Testis (tissue), 3 donors: ENCODE results near the gene MAPK1. TPM values are rescaled to one million over a fixed set of nuclear protein-coding genes. Genes with fewer than 3 reads are reported as not detected.

ENCODE experiments used
- DNase-seq: peaks from one replicate; pipeline ENCODE4 v3.0.0-alpha.2; 2019
- H3K27ac ChIP-seq, 2 donors: fragments of 200-600 bp; sonication (generic); one replicate each; pipeline ENCODE4 v1.5.1; 2019
- H3K27me3 ChIP-seq: fragments of 200-600 bp; sonication (generic); one replicate; pipeline ENCODE4 v1.5.1; 2019
- H3K36me3 ChIP-seq: fragments of 200-600 bp; sonication (generic); one replicate; pipeline ENCODE4 v1.5.1; 2017; ENCODE audit warnings: low read depth; ENCODE audit errors: missing control alignments
- H3K4me1 ChIP-seq: fragments of 200-600 bp; sonication (generic); one replicate; pipeline ENCODE4 v1.5.1; 2019
- H3K4me3 ChIP-seq, 2 donors: fragments of 200-600 bp; sonication (generic); one replicate each; pipeline ENCODE4 v1.5.1; 2017 to 2019
- H3K9me3 ChIP-seq: fragments of 200-600 bp; sonication (generic); one replicate; pipeline ENCODE4 v1.5.1; 2017
- CTCF ChIP-seq, 3 experiments: fragments of 450-650 bp in 2 of 3; fragments of 200-600 bp in 1 of 3; sonication (generic) in 1 of 3; IDR thresholded peaks; one replicate each; pipeline ENCODE4 v1.5.1; 2016 to 2019; ENCODE audit warnings: antibody characterized with exemption in 3 of 3, mild to moderate bottlenecking in 2 of 3, moderate library complexity in 1 of 3
- POLR2A ChIP-seq: fragments of 450-650 bp; IDR thresholded peaks from one replicate; pipeline ENCODE4 v1.6.1; 2017; ENCODE audit warnings: antibody characterized with exemption, mild to moderate bottlenecking, moderate library complexity
- WGBS, 2 donors: methylation state at CpG; one replicate each; pipeline ENCODE4 v1.1.5; 2018; 5-methylcytosine and 5-hydroxymethylcytosine counted together
- intact Hi-C: fragments of 100-400 bp; cut with DNase I; formaldehyde crosslinking; loops from one replicate; pipeline ENCODE4 v1.15.1; 2023; ENCODE audit warnings: low total_unique reads
- polyA plus RNA-seq: library from polyadenylated mRNA; stranded (reverse); fragments of 350-450 nt; fragmentation: Illumina TruSeq; extraction: RNeasy Lipid Tissue Mini Kit (QIAGEN cat#74804); gene quantifications from one replicate; pipeline ENCODE4 v1.2.3, GENCODE V29; 2014; ENCODE audit warnings: low read depth, low replicate concordance; ENCODE audit not compliant: insufficient read depth
- total RNA-seq, 2 donors: library from RNA; depleted of rRNA; stranded (reverse); fragments of >200 nt; gene quantifications; one replicate each; pipeline ENCODE4 v1.2.3, GENCODE V29; 2016

The MAPK1 gene
- total and polyA plus RNA-seq, 3 donors from 2014 or later = 90.2 to 143 (median 121) TPM

GRCh38 chr22:21771631-21771976, 95.8 kb downstream of the MAPK1 start:
- intact Hi-C loops = loop anchor here (10.0 kb wide), 1 partner anchor 163 kb away; no protein-coding TSS in a partner anchor
- WGBS, 2 donors = 91 to 95% methylated on average over 4 of the region's 4 CpGs
- H3K9me3 ChIP-seq = no peaks in the 10 kb centered on the region
- no peaks in the 10 kb centered on the region for H3K27me3 ChIP-seq
- DNase-seq = no peak
- peaks cover 3% of the 10 kb centered on the region for H3K36me3 ChIP-seq
- H3K4me1 ChIP-seq = peaks cover 4% of the 10 kb centered on the region
- no peak for TF ChIP-seq POLR2A
- no peak overlapping the region for H3K27ac ChIP-seq
- H3K4me3 ChIP-seq = no peak overlapping the region

GRCh38 chr22:21768435-21768834, 99.0 kb downstream of the MAPK1 start:
- Histone ChIP-seq H3K4me3 (no peak overlapping the region), H3K9me3 (no peaks in the 10 kb centered on the region), H3K27ac (no peak overlapping the region), H3K4me1 (no peaks in the 10 kb centered on the region), H3K27me3 (no peaks in the 10 kb centered on the region), H3K36me3 (peaks cover 3% of the 10 kb centered on the region)
- 44 to 100% methylated on average over 1 of the region's 1 CpG for WGBS, 2 donors
- no peak for DNase-seq
- no peak for TF ChIP-seq CTCF (IDR thresholded peaks at IDR 0.05)
- no peak for TF ChIP-seq POLR2A
- intact Hi-C loops = no loop called here

- Histone ChIP-seq H3K4me3 (no peak overlapping the region), H3K27ac (no peak overlapping the region), H3K36me3 (no peaks in the 10 kb centered on the region), H3K9me3 (no peaks in the 10 kb centered on the region), H3K4me1 (no peaks in the 10 kb centered on the region), H3K27me3 (no peaks in the 10 kb centered on the region)
- DNase-seq = no peak
- WGBS, 2 donors = 75 to 79% methylated on average over 15 of the region's 15 CpGs
- TF ChIP-seq POLR2A (no peak), CTCF (IDR thresholded peaks at IDR 0.05) (no peak)
- intact Hi-C loops = no loop called here
These were observed 100.6 kb downstream of the MAPK1 start for GRCh38 chr22:21766691-21767462.

- TF ChIP-seq POLR2A = no peak
- no peak for TF ChIP-seq CTCF (IDR thresholded peaks at IDR 0.05)
- 92 to 93% methylated on average over 11 of the region's 11 CpGs for WGBS, 2 donors
- no peaks in the 10 kb centered on the region for H3K9me3 ChIP-seq
- intact Hi-C loops = no loop called here
- H3K4me1 ChIP-seq = no peaks in the 10 kb centered on the region
- no peak overlapping the region for H3K4me3 ChIP-seq
- no peaks in the 10 kb centered on the region for H3K36me3 ChIP-seq
- no peak for DNase-seq
- H3K27me3 ChIP-seq = no peaks in the 10 kb centered on the region
- no peak overlapping the region for H3K27ac ChIP-seq
These were observed 101.4 kb downstream of the MAPK1 start for GRCh38 chr22:21765909-21766529.

- H3K36me3 ChIP-seq = no peaks in the 10 kb centered on the region
- intact Hi-C loops = no loop called here
- WGBS, 2 donors = 79 to 90% methylated on average over 9 of the region's 9 CpGs
These were observed 103.2 kb downstream of the MAPK1 start for GRCh38 chr22:21764038-21764804.

More at GRCh38 chr22:21764038-21764804, 103.2 kb downstream of the MAPK1 start:
- DNase-seq = no peak
- no peaks in the 10 kb centered on the region for H3K27me3 ChIP-seq
- no peak overlapping the region for H3K27ac ChIP-seq
- TF ChIP-seq POLR2A = no peak
- TF ChIP-seq CTCF (IDR thresholded peaks at IDR 0.05) = no peak
- no peaks in the 10 kb centered on the region for H3K9me3 ChIP-seq
- H3K4me3 ChIP-seq = no peak overlapping the region
- no peaks in the 10 kb centered on the region for H3K4me1 ChIP-seq
